Astrocyte (in vitro differentiated cells and primary cell): ENCODE results near the gene C1GALT1. TPM values are rescaled to one million over a fixed set of nuclear protein-coding genes. Genes with fewer than 3 reads are reported as not detected.

Experiments
- DNase-seq: peaks from one replicate; pipeline ENCODE4 v3.0.0-alpha.2; 2010; ENCODE audit warnings: low read depth
- FAIRE-seq: peaks from 2 replicates; lab custom pipeline; 2011; peaks lifted over from hg19 to GRCh38; lab: Jason Lieb, UNC
- H2AFZ ChIP-seq: 2 replicates; pipeline ENCODE4 v1.6.0; 2012; ENCODE audit warnings: low read depth, low read length, inconsistent platforms
- H3K27ac ChIP-seq: 2 replicates; pipeline ENCODE4 v1.5.1; 2011; ENCODE audit warnings: low read depth, low read length, inconsistent platforms
- H3K27me3 ChIP-seq: 2 replicates; pipeline ENCODE4 v1.6.0; 2011; ENCODE audit warnings: low read length, inconsistent platforms; ENCODE audit not compliant: insufficient read depth
- H3K36me3 ChIP-seq: 2 replicates; pipeline ENCODE4 v1.5.1; 2011; ENCODE audit warnings: low read length, inconsistent platforms; ENCODE audit not compliant: insufficient read depth
- H3K4me1 ChIP-seq: 2 replicates; pipeline ENCODE4 v1.5.1; 2011; ENCODE audit warnings: low read length, inconsistent platforms; ENCODE audit not compliant: insufficient read depth
- H3K4me2 ChIP-seq: 2 replicates; pipeline ENCODE4 v1.6.0; 2012; ENCODE audit warnings: low read length, inconsistent platforms
- H3K4me3 ChIP-seq: 2 replicates; pipeline ENCODE4 v1.5.1; 2011; ENCODE audit warnings: low read depth, mild to moderate bottlenecking, low read length, inconsistent platforms; ENCODE audit not compliant: insufficient read depth
- H3K79me2 ChIP-seq: 2 replicates; pipeline ENCODE4 v1.6.0; 2012; ENCODE audit warnings: mild to moderate bottlenecking, low read length, inconsistent platforms; ENCODE audit not compliant: insufficient read depth
- H3K9ac ChIP-seq: 2 replicates; pipeline ENCODE4 v1.6.0; 2012; ENCODE audit warnings: mild to moderate bottlenecking, low read length, inconsistent platforms
- H3K9me3 ChIP-seq: 2 replicates; pipeline ENCODE4 v1.5.1; 2012; ENCODE audit warnings: low read depth, mild to moderate bottlenecking, low read length, inconsistent platforms; ENCODE audit not compliant: insufficient read depth
- H4K20me1 ChIP-seq: 2 replicates; pipeline ENCODE4 v1.6.0; 2012; ENCODE audit warnings: low read length, inconsistent platforms; ENCODE audit not compliant: insufficient read depth
- H3K27ac Mint-ChIP-seq: one replicate; pipeline ENCODE4 v1.8.0; 2021; ENCODE audit warnings: mild to moderate bottlenecking, mixed read lengths; ENCODE audit not compliant: unreplicated experiment
- H3K27me3 Mint-ChIP-seq: one replicate; pipeline ENCODE4 v1.8.0; 2021; ENCODE audit warnings: low read depth, mixed read lengths; ENCODE audit not compliant: unreplicated experiment
- H3K36me3 Mint-ChIP-seq: one replicate; pipeline ENCODE4 v1.8.0; 2021; ENCODE audit warnings: low read depth, mixed read lengths; ENCODE audit not compliant: unreplicated experiment
- H3K4me1 Mint-ChIP-seq: one replicate; pipeline ENCODE4 v1.8.0; 2021; ENCODE audit warnings: low read depth, mixed read lengths; ENCODE audit not compliant: unreplicated experiment
- H3K4me3 Mint-ChIP-seq: one replicate; pipeline ENCODE4 v1.8.0; 2021; ENCODE audit warnings: mild to moderate bottlenecking, moderate library complexity, mixed read lengths; ENCODE audit not compliant: unreplicated experiment
- H3K9me3 Mint-ChIP-seq: one replicate; pipeline ENCODE4 v1.8.0; 2021; ENCODE audit warnings: mild to moderate bottlenecking, mixed read lengths; ENCODE audit not compliant: unreplicated experiment
- CTCF ChIP-seq: IDR thresholded peaks from 2 replicates; pipeline ENCODE4 v1.5.1; 2011; ENCODE audit warnings: low read depth, mild to moderate bottlenecking, inconsistent platforms, low read length, moderate library complexity; ENCODE audit not compliant: insufficient read depth
- EZH2 ChIP-seq: IDR thresholded peaks from 2 replicates; pipeline ENCODE4 v1.6.1; 2012; ENCODE audit warnings: mild to moderate bottlenecking, low read length, inconsistent platforms; ENCODE audit not compliant: insufficient read depth
- total RNA-seq: library from RNA; stranded (reverse); gene quantifications from 2 replicates; pipeline ENCODE4 v1.2.1, GENCODE V29; 2021

The C1GALT1 gene
- total RNA-seq, 1 donor from 2014 or later, result 40.0 TPM

GRCh38 chr7:7203813-7204575, 21.6 kb downstream of the C1GALT1 start:
- H3K4me1 ChIP-seq, result no peaks in the 10 kb centered on the region
- no peak overlapping the region for H3K9ac ChIP-seq
- H3K27ac ChIP-seq, result no peak overlapping the region
- Mint-ChIP-seq H3K36me3 (peaks cover 5% of the 10 kb centered on the region), H3K9me3 (peaks cover 7% of the 10 kb centered on the region), H3K4me3 (no peak overlapping the region), H3K27me3 (no peaks in the 10 kb centered on the region), H3K4me1 (peaks cover 19% of the 10 kb centered on the region), H3K27ac (peak overlapping the region; percentile 27)
- H3K4me3 ChIP-seq, result no peak overlapping the region
- no peaks in the 10 kb centered on the region for H3K9me3 ChIP-seq
- H3K79me2 ChIP-seq, result peaks cover 85% of the 10 kb centered on the region
- FAIRE-seq (no peak), DNase-seq (no peak)
- H3K27me3 ChIP-seq, result no peaks in the 10 kb centered on the region
- no peaks in the 10 kb centered on the region for H3K36me3 ChIP-seq
- H2AFZ ChIP-seq, result no peak overlapping the region
- no peak overlapping the region for H3K4me2 ChIP-seq
- peaks cover 42% of the 10 kb centered on the region for H4K20me1 ChIP-seq
- no peak for TF ChIP-seq CTCF
- no peak for TF ChIP-seq EZH2

- H2AFZ ChIP-seq, result no peak overlapping the region
- Mint-ChIP-seq H3K27ac (no peak overlapping the region), H3K27me3 (no peaks in the 10 kb centered on the region), H3K4me3 (no peak overlapping the region), H3K36me3 (peaks cover 8% of the 10 kb centered on the region), H3K4me1 (peaks cover 19% of the 10 kb centered on the region), H3K9me3 (peaks cover 5% of the 10 kb centered on the region)
- no peak overlapping the region for H3K4me3 ChIP-seq
- no peak overlapping the region for H3K27ac ChIP-seq
- H3K79me2 ChIP-seq, result peaks cover 93% of the 10 kb centered on the region
- no peaks in the 10 kb centered on the region for H3K4me1 ChIP-seq
- no peak overlapping the region for H3K4me2 ChIP-seq
- no peak overlapping the region for H3K9ac ChIP-seq
- no peaks in the 10 kb centered on the region for H3K27me3 ChIP-seq
- no peaks in the 10 kb centered on the region for H3K36me3 ChIP-seq
- DNase-seq (no peak), FAIRE-seq (no peak)
- no peak for TF ChIP-seq CTCF
- no peak for TF ChIP-seq EZH2
- H3K9me3 ChIP-seq, result no peaks in the 10 kb centered on the region
- H4K20me1 ChIP-seq, result peaks cover 46% of the 10 kb centered on the region
Observed at GRCh38 chr7:7207876-7208275, 25.5 kb downstream of the C1GALT1 start.

GRCh38 chr7:7208520-7208919, 26.2 kb downstream of the C1GALT1 start:
- Mint-ChIP-seq H3K4me1 (peaks cover 19% of the 10 kb centered on the region), H3K9me3 (peaks cover 3% of the 10 kb centered on the region), H3K36me3 (peaks cover 8% of the 10 kb centered on the region), H3K27ac (no peak overlapping the region), H3K27me3 (no peaks in the 10 kb centered on the region), H3K4me3 (no peak overlapping the region)
- Histone ChIP-seq H4K20me1 (peaks cover 42% of the 10 kb centered on the region), H3K4me2 (no peak overlapping the region), H3K4me1 (no peaks in the 10 kb centered on the region), H2AFZ (no peak overlapping the region), H3K27ac (no peak overlapping the region), H3K27me3 (no peaks in the 10 kb centered on the region), H3K79me2 (peaks cover 92% of the 10 kb centered on the region), H3K4me3 (no peak overlapping the region), H3K36me3 (no peaks in the 10 kb centered on the region), H3K9me3 (no peaks in the 10 kb centered on the region), H3K9ac (no peak overlapping the region)
- DNase-seq, result no peak
- FAIRE-seq, result no peak
- TF ChIP-seq EZH2 (no peak), CTCF (no peak)
